K562 (cell line): ENCODE data around the gene INTS1. TPM values are rescaled to one million over a fixed set of nuclear protein-coding genes. Genes with fewer than 3 reads are reported as not detected.

ENCODE experiments used
- AFF1 ChIP-seq, 2 experiments: fragments of 450-650 bp; IDR thresholded peaks; 2 replicates each; pipeline ENCODE4 v1.6.1; 2018; ENCODE audit warnings: mild to moderate bottlenecking in 2 of 2, low read depth in 1 of 2; ENCODE audit not compliant: partially characterized antibody in 2 of 2
- ARID3A ChIP-seq: IDR thresholded peaks from 2 replicates; pipeline ENCODE4 v1.6.1; 2012; ENCODE audit warnings: low read depth, low read length, improper control_type of control experiment, borderline replicate concordance
- CGGBP1 ChIP-seq: fragments of 250-450 bp; sonication (Bioruptor Pico); IDR thresholded peaks from 2 replicates; pipeline ENCODE4 v1.9.0; 2021; ENCODE audit warnings: mild to moderate bottlenecking
- CLOCK ChIP-seq: fragments of 250-450 bp; sonication (Bioruptor Pico); IDR thresholded peaks from 2 replicates; pipeline ENCODE4 v1.4.0; 2020; ENCODE audit warnings: mild to moderate bottlenecking, moderate library complexity, borderline replicate concordance
- ELF2 ChIP-seq: fragments of 250-450 bp; sonication (Bioruptor Pico); IDR thresholded peaks from 2 replicates; pipeline ENCODE4 v1.5.0; 2021; ENCODE audit warnings: mild to moderate bottlenecking
- ESRRA ChIP-seq: fragments of 450-650 bp; IDR thresholded peaks from 2 replicates; pipeline ENCODE4 v1.6.1; 2014; ENCODE audit warnings: low read depth, mild to moderate bottlenecking, moderate library complexity, borderline replicate concordance
- KDM1A ChIP-seq, 2 experiments: fragments of 450-650 bp; IDR thresholded peaks; 2 replicates each; pipeline ENCODE4 v1.6.1; 2016; ENCODE audit warnings: mild to moderate bottlenecking in 2 of 2
- LARP7 ChIP-seq: fragments of 450-650 bp; IDR thresholded peaks from 2 replicates; pipeline ENCODE4 v1.6.1; 2016
- MCM3 ChIP-seq: fragments of 450-650 bp; IDR thresholded peaks from 2 replicates; pipeline ENCODE4 v1.6.1; 2016
- MCM5 ChIP-seq: fragments of 450-650 bp; IDR thresholded peaks from 2 replicates; pipeline ENCODE4 v1.6.1; 2016; ENCODE audit warnings: low read depth
- MXD1 ChIP-seq: fragments of 250-450 bp; sonication (Bioruptor Pico); IDR thresholded peaks from 2 replicates; pipeline ENCODE4 v1.8.0; 2021; ENCODE audit warnings: borderline replicate concordance, mild to moderate bottlenecking, moderate library complexity; ENCODE audit not compliant: poor library complexity, severe bottlenecking
- NFYB ChIP-seq: IDR thresholded peaks from 2 replicates; pipeline ENCODE4 v1.6.1; 2011; ENCODE audit warnings: mild to moderate bottlenecking, moderate library complexity; ENCODE audit not compliant: insufficient read length; ENCODE audit errors: extremely low read depth
- ZNF133 ChIP-seq: fragments of 250-450 bp; sonication (Bioruptor Pico); IDR thresholded peaks from 2 replicates; pipeline ENCODE4 v1.4.0; 2020; ENCODE audit warnings: mild to moderate bottlenecking
- polyA plus RNA-seq, 8 experiments: library from polyadenylated mRNA; depleted of rRNA in 4 of 8; stranded (reverse) in 5 of 8; unstranded in 3 of 8; fragments of >200 nt; fragmentation: Nextera tagmentation in 2 of 8; fragmentation: Illumina TruSeq in 1 of 8; extraction: Ambion mirVana in 2 of 8; extraction: Trizol in 1 of 8; gene quantifications; 2 replicates each; pipeline versions ENCODE4 v1.2.1 to v1.2.3, GENCODE V29; 2011 to 2014; ENCODE audit warnings: inconsistent platforms in 1 of 8, missing spikeins in 1 of 8
- total RNA-seq, 7 experiments: library from RNA; depleted of rRNA in 6 of 7; stranded (reverse); fragments of >200 nt in 6 of 7; fragmentation: Illumina TruSeq in 2 of 7; extraction: Trizol in 2 of 7; gene quantifications; 2 replicates each; pipeline versions ENCODE4 v1.2.1 to v1.2.3, GENCODE V29; 2011 to 2021; ENCODE audit warnings: low replicate concordance in 1 of 7

The INTS1 gene
- total and polyA plus RNA-seq, 9 of the 15 experiments (the other 6 are each of a cell fraction or from before 2014, with no cell fraction given), result 0.34 to 119 (median 18.5) TPM

- TF ChIP-seq ARID3A (no peak), MXD1 (CRISPR knock-in tag) (no peak), CLOCK (CRISPR knock-in tag) (no peak), MCM5 (no peak), NFYB (no peak), AFF1 (IDR thresholded peaks at IDR 0.05; ENCODE audit: low read depth in 1 of 2, partially characterized antibody in 2 of 2) (no peak), ZNF133 (CRISPR knock-in tag) (no peak), KDM1A (IDR thresholded peaks at IDR 0.05) (peak in 1 of 2 experiments; percentile 61; a peak in 2 of 4 replicates), ELF2 (CRISPR knock-in tag) (no peak), LARP7 (no peak), CGGBP1 (CRISPR knock-in tag) (no peak), ESRRA (no peak), MCM3 (no peak)
Measured at GRCh38 chr7:1512781-1513656, 8.8 kb upstream of the INTS1 start (continued).
